H1 (cell line): Measurements from ENCODE around the gene TBC1D22A. TPM values are rescaled to one million over a fixed set of nuclear protein-coding genes. Genes with fewer than 3 reads are reported as not detected.

Experiments
- CTCF ChIA-PET: fragments of 300-600 bp; sonication (Branson Sonifier 250); formaldehyde crosslinking; loops from one replicate; lab custom pipeline; 2021; ENCODE audit not compliant: partially characterized antibody; lab: Charles Lee
- POLR2A ChIA-PET: fragments of 300-600 bp; sonication (Branson Sonifier 250); formaldehyde crosslinking; loops from one replicate; lab custom pipeline; 2021; ENCODE audit warnings: inconsistent platforms; ENCODE audit not compliant: partially characterized antibody; lab: Charles Lee
- DNase-seq, 2 experiments: peaks; one replicate each; pipeline versions ENCODE4 v3.0.0 to v3.0.0-alpha.2; 2010 to 2022; ENCODE audit warnings: low spot score in 2 of 2, low read depth in 1 of 2, mixed read lengths in 1 of 2
- FAIRE-seq: peaks from 2 replicates; lab custom pipeline; 2011; peaks lifted over from hg19 to GRCh38; lab: Jason Lieb, UNC
- H2AFZ ChIP-seq: 2 replicates; pipeline ENCODE4 v1.8.1; 2012; ENCODE audit warnings: low read length, inconsistent platforms
- H2AK5ac ChIP-seq: 2 replicates; pipeline ENCODE4 v1.6.1; 2013; ENCODE audit warnings: low read depth, low read length
- H2BK120ac ChIP-seq: replicated peaks from 2 replicates; pipeline ENCODE3; 2013; ENCODE audit warnings: low read depth, low read length, inconsistent platforms
- H2BK12ac ChIP-seq: 2 replicates; pipeline ENCODE4 v1.6.1; 2013; ENCODE audit warnings: low read depth, low read length
- H2BK15ac ChIP-seq: 2 replicates; pipeline ENCODE4 v1.6.1; 2013; ENCODE audit warnings: low read length
- H2BK20ac ChIP-seq: 2 replicates; pipeline ENCODE4 v1.6.1; 2013; ENCODE audit warnings: low read length
- H2BK5ac ChIP-seq: 2 replicates; pipeline ENCODE4 v1.6.1; 2013; ENCODE audit warnings: low read depth, low read length
- H3K14ac ChIP-seq: 2 replicates; pipeline ENCODE4 v1.6.1; 2013; ENCODE audit warnings: inconsistent platforms; ENCODE audit not compliant: insufficient read length
- H3K18ac ChIP-seq: 2 replicates; pipeline ENCODE4 v1.6.1; 2013; ENCODE audit warnings: low read length; ENCODE audit errors: extremely low read depth
- H3K23ac ChIP-seq: 2 replicates; pipeline ENCODE4 v1.6.1; 2013; ENCODE audit warnings: inconsistent platforms; ENCODE audit not compliant: insufficient read length
- H3K23me2 ChIP-seq: 2 replicates; pipeline ENCODE4 v1.6.1; 2013; ENCODE audit warnings: low read depth, low read length
- H3K27ac ChIP-seq: 2 replicates; pipeline ENCODE4 v1.6.1; 2011; ENCODE audit warnings: low read depth, low read length, inconsistent platforms
- H3K27me3 ChIP-seq, 4 experiments: replicated peaks in 1 of 4; 1 replicate in 1 of 4; 2 replicates in 3 of 4; pipeline versions ENCODE4 v1.6.1 to v1.8.1; 2011 to 2013; ENCODE audit warnings: low read length in 3 of 4, mild to moderate bottlenecking in 3 of 4, inconsistent platforms in 2 of 4, mixed read lengths in 2 of 4, moderate library complexity in 1 of 4; ENCODE audit not compliant: control insufficient read depth in 3 of 4, insufficient read depth in 3 of 4; ENCODE audit errors: extremely low read depth in 1 of 4
- H3K36me3 ChIP-seq, 4 experiments: 2 replicates each; pipeline versions ENCODE4 v1.6.1 to v1.8.1; 2011 to 2013; ENCODE audit warnings: mild to moderate bottlenecking in 4 of 4, low read length in 3 of 4, moderate library complexity in 2 of 4, control low read depth in 1 of 4, inconsistent platforms in 1 of 4; ENCODE audit not compliant: insufficient read depth in 4 of 4, control insufficient read depth in 2 of 4
- H3K4ac ChIP-seq: replicated peaks from 2 replicates; pipeline ENCODE3; 2013; ENCODE audit warnings: low read length, low read depth, mixed read lengths, inconsistent platforms; ENCODE audit not compliant: insufficient read length
- H3K4me1 ChIP-seq, 4 experiments: replicated peaks in 1 of 4; 1 replicate in 1 of 4; 2 replicates in 3 of 4; pipeline versions ENCODE4 v1.6.1 to v1.8.1; 2011 to 2013; ENCODE audit warnings: low read length in 3 of 4, inconsistent platforms in 2 of 4, mixed read lengths in 1 of 4; ENCODE audit not compliant: insufficient read depth in 4 of 4, control insufficient read depth in 3 of 4
- H3K4me2 ChIP-seq, 2 experiments: 2 replicates each; pipeline versions ENCODE4 v1.6.1 to v1.8.1; 2011 to 2013; ENCODE audit warnings: low read depth in 2 of 2, low read length in 2 of 2, control low read depth in 1 of 2, inconsistent platforms in 1 of 2, mild to moderate bottlenecking in 1 of 2; ENCODE audit not compliant: insufficient read depth in 1 of 2
- H3K4me3 ChIP-seq, 4 experiments: fragments of 200-600, 300-600 bp in 1 of 4; sonication (generic), shearing (Covaris generic), sonication (Bioruptor Twin) in 1 of 4; 2 replicates each; pipeline versions ENCODE4 v1.5.1 to v1.8.1; 2011 to 2016; ENCODE audit warnings: low read length in 4 of 4, low read depth in 3 of 4, control low read depth in 2 of 4, inconsistent platforms in 2 of 4, mild to moderate bottlenecking in 2 of 4, mixed read lengths in 1 of 4, moderate library complexity in 1 of 4; ENCODE audit not compliant: insufficient read depth in 2 of 4; ENCODE audit errors: extremely low read depth in 1 of 4
- H3K56ac ChIP-seq: replicated peaks from 2 replicates; pipeline ENCODE3; 2013; ENCODE audit warnings: low read depth, mild to moderate bottlenecking, mixed read lengths, low read length, inconsistent platforms; ENCODE audit not compliant: insufficient read length
- H3K79me1 ChIP-seq: 2 replicates; pipeline ENCODE4 v1.6.1; 2013; ENCODE audit warnings: low read depth, low read length, control low read depth
- H3K79me2 ChIP-seq, 2 experiments: 2 replicates each; pipeline versions ENCODE4 v1.6.1 to v1.8.1; 2012 to 2013; ENCODE audit warnings: low read length in 2 of 2, mild to moderate bottlenecking in 2 of 2, inconsistent platforms in 1 of 2; ENCODE audit not compliant: insufficient read depth in 2 of 2, control insufficient read depth in 1 of 2
- H3K9ac ChIP-seq, 4 experiments: replicated peaks in 1 of 4; 1 replicate in 1 of 4; 2 replicates in 3 of 4; pipeline versions ENCODE4 v1.6.1 to v1.8.1; 2011 to 2013; ENCODE audit warnings: low read depth in 3 of 4, low read length in 3 of 4, control low read depth in 2 of 4, mild to moderate bottlenecking in 2 of 4, moderate library complexity in 2 of 4, inconsistent platforms in 1 of 4; ENCODE audit errors: extremely low read depth in 1 of 4
- H3K9me3 ChIP-seq, 2 experiments: 2 replicates each; pipeline versions ENCODE4 v1.6.1 to v1.8.1; 2012 to 2013; ENCODE audit warnings: mild to moderate bottlenecking in 2 of 2, moderate library complexity in 2 of 2, control low read depth in 1 of 2, inconsistent platforms in 1 of 2, low read depth in 1 of 2, low read length in 1 of 2, mixed read lengths in 1 of 2; ENCODE audit not compliant: insufficient read depth in 2 of 2
- H4K20me1 ChIP-seq, 2 experiments: replicated peaks in 1 of 2; 2 replicates each; pipeline versions ENCODE3 to v1.8.1; 2011 to 2013; ENCODE audit warnings: inconsistent platforms in 2 of 2, low read length in 2 of 2, mild to moderate bottlenecking in 1 of 2; ENCODE audit not compliant: insufficient read depth in 2 of 2, control insufficient read depth in 1 of 2
- H4K5ac ChIP-seq: 2 replicates; pipeline ENCODE4 v1.6.1; 2013; ENCODE audit warnings: low read length, low read depth, mixed read lengths, inconsistent platforms; ENCODE audit not compliant: insufficient read length
- H4K8ac ChIP-seq: 2 replicates; pipeline ENCODE4 v1.8.0; 2013; ENCODE audit warnings: mild to moderate bottlenecking, moderate library complexity, low read length, inconsistent platforms; ENCODE audit not compliant: insufficient read depth; ENCODE audit errors: extremely low read depth
- H4K91ac ChIP-seq: replicated peaks from 2 replicates; pipeline ENCODE3; 2013; ENCODE audit warnings: low read length, mixed read lengths, inconsistent platforms; ENCODE audit not compliant: insufficient read length
- CBX8 ChIP-seq: fragments of 300-800, 300-1000 bp; sonication (generic); IDR thresholded peaks from 2 replicates; pipeline ENCODE4 v1.7.1; 2016; ENCODE audit warnings: low read depth, low read length, borderline replicate concordance
- CHD1 ChIP-seq: IDR thresholded peaks from 2 replicates; pipeline ENCODE4 v1.6.1; 2012; ENCODE audit warnings: low read depth, low read length, improper control_type of control experiment
- JUN ChIP-seq: IDR thresholded peaks from 2 replicates; pipeline ENCODE4 v1.6.1; 2011; ENCODE audit warnings: low read depth, mild to moderate bottlenecking, improper control_type of control experiment, low read length
- POU5F1 ChIP-seq: IDR thresholded peaks from 2 replicates; pipeline ENCODE4 v1.6.1; 2011; ENCODE audit warnings: low read depth, mild to moderate bottlenecking, low read length, moderate library complexity
- RAD21 ChIP-seq, 2 experiments: IDR thresholded peaks in 1 of 2; conservative IDR thresholded peaks in 1 of 2; 2 replicates each; pipeline ENCODE4 v1.6.1; 2011; ENCODE audit warnings: low read depth in 2 of 2, low read length in 2 of 2, improper control_type of control experiment in 1 of 2, inconsistent platforms in 1 of 2, mild to moderate bottlenecking in 1 of 2, moderate library complexity in 1 of 2
- RNF2 ChIP-seq: fragments of 200-900, 300-1000 bp; sonication (generic); IDR thresholded peaks from 2 replicates; pipeline ENCODE4 v1.7.1; 2016; ENCODE audit warnings: borderline replicate concordance, low read depth, mild to moderate bottlenecking, antibody characterized with exemption, low read length; ENCODE audit not compliant: poor library complexity, severe bottlenecking; ENCODE audit errors: missing control alignments
- SIRT6 ChIP-seq: IDR thresholded peaks from one replicate; pipeline ENCODE4 v1.7.1; 2012; ENCODE audit warnings: low read length, inconsistent platforms
- SP1 ChIP-seq: IDR thresholded peaks from 2 replicates; pipeline ENCODE4 v1.6.1; 2011; ENCODE audit warnings: low read depth, low read length
- TCF12 ChIP-seq: IDR thresholded peaks from 2 replicates; pipeline ENCODE4 v1.6.1; 2011; ENCODE audit warnings: low read depth, mild to moderate bottlenecking, low read length
- WGBS, 2 experiments: shearing (Covaris generic) in 1 of 2; methylation state at CpG; one replicate each; pipeline versions ENCODE4 v1.1.6 to v1.1.7; 2013 to 2015; ENCODE audit warnings: low lambda C conversion rate in 2 of 2, mixed read lengths in 2 of 2, inconsistent platforms in 1 of 2, low coverage in 1 of 2, missing lambda C conversion rate in 1 of 2; ENCODE audit not compliant: insufficient replicate concordance in 2 of 2, insufficient coverage in 1 of 2, insufficient read length in 1 of 2; ENCODE audit errors: extremely low coverage in 1 of 2, missing lambda C conversion rate in 1 of 2; 5-methylcytosine and 5-hydroxymethylcytosine counted together
- polyA plus RNA-seq, 7 experiments: library from polyadenylated mRNA; depleted of rRNA in 3 of 7; stranded (reverse) in 5 of 7; unstranded in 2 of 7; fragments of >200 nt in 5 of 7; fragments of 200-250 nt in 2 of 7; gene quantifications; 1 replicate in 5 of 7; 2 replicates in 1 of 7; 4 replicates in 1 of 7; pipeline versions ENCODE4 v1.2.1 to v1.2.3, GENCODE V29; 2011 to 2013; ENCODE audit warnings: missing spikeins in 2 of 7, mixed read lengths in 2 of 7
- total RNA-seq: library from RNA; stranded (reverse); fragmentation: NEBNext Ultra II Directional; extraction: Animal tissue kit (Norgen Biotek cat#: 25700); gene quantifications from 2 replicates; pipeline ENCODE4 v1.2.1, GENCODE V29; 2021
- TF ChIP-seq, protein P1 (sequence below): IDR thresholded peaks from 2 replicates; pipeline ENCODE4 v1.6.1; 2012; ENCODE audit warnings: low read length, inconsistent platforms
- TF ChIP-seq, protein P2 (sequence below): IDR thresholded peaks from 2 replicates; pipeline ENCODE4 v1.6.1; 2012; ENCODE audit warnings: inconsistent platforms

Gene TBC1D22A
- total and polyA plus RNA-seq, 2 of the 8 experiments (the other 6 are each of a cell fraction or from before 2014, with no cell fraction given), result 11.9 to 18.4 TPM

DNA sequence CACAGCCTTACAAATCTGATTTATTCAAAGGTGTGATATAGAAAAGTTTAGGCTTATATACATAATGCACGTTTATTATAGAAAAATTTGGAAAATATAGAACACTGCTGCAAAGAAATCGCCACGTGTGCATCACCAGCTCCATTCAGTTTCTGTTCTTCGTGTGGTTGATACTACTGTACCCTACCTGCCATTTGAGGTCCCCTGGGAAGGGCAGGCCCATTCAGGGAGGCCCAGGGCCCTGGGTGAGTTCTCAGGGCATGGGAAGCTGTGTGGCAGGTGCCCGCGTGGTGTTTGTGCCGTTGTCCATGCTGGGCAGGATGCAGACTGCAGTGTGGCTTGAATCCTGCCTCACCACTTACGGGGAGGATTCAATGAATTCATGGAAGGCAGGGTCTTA, 60.8 kb downstream of the TBC1D22A start:
- no peak overlapping the region for H3K23ac ChIP-seq
- H3K9ac ChIP-seq, result no peak overlapping the region
- CTCF ChIA-PET, result interaction anchor here (1.3 to 1.9 kb wide), 4 partner anchors 20 to 75 kb away, joined by 3 to 8 read pairs (median 4); no protein-coding TSS in a partner anchor
- no peak overlapping the region for H3K4me3 ChIP-seq
- no peak overlapping the region for H3K4me2 ChIP-seq
- peaks cover 2% of the 10 kb centered on the region; the same call in 1 of the 2 replicates for H3K79me1 ChIP-seq
- H2BK12ac ChIP-seq, result no peak overlapping the region
- H3K4ac ChIP-seq, result no peak overlapping the region
- no peak overlapping the region for H2AK5ac ChIP-seq
- no peak overlapping the region for H4K8ac ChIP-seq
- no peak overlapping the region for H2BK120ac ChIP-seq
- peaks cover 0 to 5% of the 10 kb centered on the region in 2 experiments; a peak in 1 of 4 replicates for H3K79me2 ChIP-seq
- no peaks in the 10 kb centered on the region for H3K9me3 ChIP-seq
- FAIRE-seq, result no peak
- no peak overlapping the region for H3K14ac ChIP-seq
- 94% methylated on average over 8 of the region's 8 CpGs; no CpG with 5 or more reads in 1 of the 2 experiments for WGBS, 2 experiments
- POLR2A ChIA-PET, result interaction anchor here (1.7 kb wide), 1 partner anchor 10 kb away, joined by 4 read pairs; no protein-coding TSS in a partner anchor
- H3K27me3 ChIP-seq, result no peaks in the 10 kb centered on the region; a peak in 1 of 7 replicates
- H4K20me1 ChIP-seq, result peaks cover 3 to 4% of the 10 kb centered on the region in 2 experiments
- H4K5ac ChIP-seq, result no peak overlapping the region
- no peak overlapping the region for H2BK5ac ChIP-seq
- no peak overlapping the region for H3K27ac ChIP-seq
- DNase-seq, result no peak
- no peak overlapping the region for H3K18ac ChIP-seq
- no peak overlapping the region for H3K56ac ChIP-seq
- H2AFZ ChIP-seq, result no peak overlapping the region
- H4K91ac ChIP-seq, result no peak overlapping the region
- no peak overlapping the region for H2BK15ac ChIP-seq
- 0 out of 2 replicates have a peak, but pooled peaks cover 1% of the 10 kb centered on the region for H3K23me2 ChIP-seq
- no peak overlapping the region for H2BK20ac ChIP-seq
- H3K4me1 ChIP-seq, result no peaks in the 10 kb centered on the region
- H3K36me3 ChIP-seq, result no peaks in the 10 kb centered on the region
- TF ChIP-seq JUN (no peak), TCF12 (no peak), POU5F1 (no peak), CBX8 (no peak), CHD1 (no peak), RNF2 (no peak), SP1 (no peak), RAD21 (IDR thresholded peaks at IDR 0.05 in 1 of 2, conservative IDR thresholded peaks at IDR 0.05 in 1 of 2; ENCODE audit: low read depth in 2 of 2, low read length in 2 of 2) (no peak), SIRT6 (no peak)
- TF ChIP-seq, protein P1, sequence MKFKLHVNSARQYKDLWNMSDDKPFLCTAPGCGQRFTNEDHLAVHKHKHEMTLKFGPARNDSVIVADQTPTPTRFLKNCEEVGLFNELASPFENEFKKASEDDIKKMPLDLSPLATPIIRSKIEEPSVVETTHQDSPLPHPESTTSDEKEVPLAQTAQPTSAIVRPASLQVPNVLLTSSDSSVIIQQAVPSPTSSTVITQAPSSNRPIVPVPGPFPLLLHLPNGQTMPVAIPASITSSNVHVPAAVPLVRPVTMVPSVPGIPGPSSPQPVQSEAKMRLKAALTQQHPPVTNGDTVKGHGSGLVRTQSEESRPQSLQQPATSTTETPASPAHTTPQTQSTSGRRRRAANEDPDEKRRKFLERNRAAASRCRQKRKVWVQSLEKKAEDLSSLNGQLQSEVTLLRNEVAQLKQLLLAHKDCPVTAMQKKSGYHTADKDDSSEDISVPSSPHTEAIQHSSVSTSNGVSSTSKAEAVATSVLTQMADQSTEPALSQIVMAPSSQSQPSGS, result no peak
- TF ChIP-seq, protein P2, sequence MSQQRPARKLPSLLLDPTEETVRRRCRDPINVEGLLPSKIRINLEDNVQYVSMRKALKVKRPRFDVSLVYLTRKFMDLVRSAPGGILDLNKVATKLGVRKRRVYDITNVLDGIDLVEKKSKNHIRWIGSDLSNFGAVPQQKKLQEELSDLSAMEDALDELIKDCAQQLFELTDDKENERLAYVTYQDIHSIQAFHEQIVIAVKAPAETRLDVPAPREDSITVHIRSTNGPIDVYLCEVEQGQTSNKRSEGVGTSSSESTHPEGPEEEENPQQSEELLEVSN, result no peak
